Left ventricle myocardium inferior (tissue), 1 donor: ENCODE data around the gene ZSCAN10. TPM values are rescaled to one million over a fixed set of nuclear protein-coding genes. Genes with fewer than 3 reads are reported as not detected.
"Not testable (repeated sequence)": the region's sequence is repeated elsewhere in the genome, so short reads cannot be mapped to it uniquely, and the experiment has no call there.

ENCODE experiments used
- DNase-seq: peaks from one replicate; pipeline ENCODE4 v3.0.0-alpha.2; 2020
- H3K27ac ChIP-seq: fragments of 200-600 bp; replicated peaks from 2 replicates; pipeline ENCODE4 v1.8.0; 2021
- H3K27me3 ChIP-seq: fragments of 200-600 bp; 2 replicates; pipeline ENCODE4 v1.8.0; 2021; ENCODE audit warnings: low read depth
- H3K36me3 ChIP-seq: fragments of 200-600 bp; 2 replicates; pipeline ENCODE4 v1.8.0; 2021
- H3K4me1 ChIP-seq: fragments of 200-600 bp; 2 replicates; pipeline ENCODE4 v1.8.0; 2021
- H3K4me3 ChIP-seq: fragments of 200-600 bp; 2 replicates; pipeline ENCODE4 v1.8.0; 2021; ENCODE audit warnings: mild to moderate bottlenecking, moderate library complexity
- H3K9me3 ChIP-seq: fragments of 200-600 bp; replicated peaks from 2 replicates; pipeline ENCODE4 v1.8.0; 2021
- CTCF ChIP-seq: fragments of 200-600 bp; IDR thresholded peaks from 2 replicates; pipeline ENCODE4 v1.8.0; 2021; ENCODE audit warnings: antibody characterized with exemption, mild to moderate bottlenecking, borderline replicate concordance
- intact Hi-C: fragments of 100-400 bp; cut with micrococcal nuclease; formaldehyde crosslinking; loops from one replicate; pipeline ENCODE4 v1.11.0; 2022
- total RNA-seq: library from RNA; stranded (reverse); fragmentation: NEBNext Ultra II Directional; extraction: Animal tissue kit (Norgen Biotek cat#: 25700); gene quantifications from one replicate; pipeline ENCODE4 v1.2.1, GENCODE V29; 2021
- donor health status: DM: no; HTN: yes; CAD: no; lungs with severe emphysema.

Gene ZSCAN10
- total RNA-seq, 1 donor from 2014 or later = not detected

GRCh38 chr16:3142327-3142726 is 43.2 kb upstream of the ZSCAN10 start:
- no peak for TF ChIP-seq CTCF
- Histone ChIP-seq H3K27me3 (no peaks in the 10 kb centered on the region), H3K4me3 (no peak overlapping the region), H3K36me3 (peaks cover 51% of the 10 kb centered on the region), H3K9me3 (no peaks in the 10 kb centered on the region), H3K4me1 (peaks cover 36% of the 10 kb centered on the region), H3K27ac (peak overlapping the region; percentile 92)
- DNase-seq = no peak
- intact Hi-C loops = no loop called here

GRCh38 chr16:3141781-3142311 is 42.8 kb upstream of the ZSCAN10 start:
- Histone ChIP-seq H3K4me1 (peaks cover 36% of the 10 kb centered on the region), H3K4me3 (no peak overlapping the region), H3K27me3 (no peaks in the 10 kb centered on the region), H3K27ac (no peak overlapping the region), H3K36me3 (peaks cover 54% of the 10 kb centered on the region), H3K9me3 (no peaks in the 10 kb centered on the region)
- intact Hi-C loops = no loop called here
- no peak for DNase-seq
- no peak for TF ChIP-seq CTCF

- Histone ChIP-seq H3K27me3 (no peaks in the 10 kb centered on the region), H3K4me1 (peaks cover 43% of the 10 kb centered on the region), H3K27ac (no peak overlapping the region), H3K9me3 (no peaks in the 10 kb centered on the region), H3K4me3 (no peak overlapping the region), H3K36me3 (peaks cover 54% of the 10 kb centered on the region)
- intact Hi-C loops = no loop called here
- no peak for TF ChIP-seq CTCF
- DNase-seq = no peak
Measured at GRCh38 chr16:3140603-3141427, 41.7 kb upstream of the ZSCAN10 start.

- H3K27me3 ChIP-seq, H3K4me3 ChIP-seq, H3K9me3 ChIP-seq, H3K27ac ChIP-seq, intact Hi-C loops, DNase-seq: not testable (repeated sequence)
- Histone ChIP-seq H3K36me3 (peaks cover 54% of the 10 kb centered on the region), H3K4me1 (peaks cover 40% of the 10 kb centered on the region)
Measured at GRCh38 chr16:3139561-3139960, 40.5 kb upstream of the ZSCAN10 start.

GRCh38 chr16:3138823-3139426 is 39.8 kb upstream of the ZSCAN10 start:
- intact Hi-C loops = no loop called here
- no peak for DNase-seq
- Histone ChIP-seq H3K4me1 (peaks cover 40% of the 10 kb centered on the region), H3K27me3 (no peaks in the 10 kb centered on the region), H3K36me3 (peaks cover 54% of the 10 kb centered on the region), H3K27ac (no peak overlapping the region), H3K4me3 (no peak overlapping the region), H3K9me3 (no peaks in the 10 kb centered on the region)
- TF ChIP-seq CTCF = no peak

- H3K36me3 ChIP-seq = peaks cover 54% of the 10 kb centered on the region
- no peak overlapping the region for H3K4me3 ChIP-seq
- no peak overlapping the region for H3K27ac ChIP-seq
- no peaks in the 10 kb centered on the region for H3K27me3 ChIP-seq
- no peaks in the 10 kb centered on the region for H3K9me3 ChIP-seq
- DNase-seq = no peak
- intact Hi-C loops = no loop called here
- H3K4me1 ChIP-seq = peaks cover 42% of the 10 kb centered on the region
- TF ChIP-seq CTCF = no peak
Measured at GRCh38 chr16:3138342-3138741, 39.2 kb upstream of the ZSCAN10 start.
